Neural crest cell (in vitro differentiated cells): ENCODE results near the gene GALNT17. TPM values are rescaled to one million over a fixed set of nuclear protein-coding genes. Genes with fewer than 3 reads are reported as not detected.

Experiments used
- DNase-seq: peaks from one replicate; pipeline ENCODE4 v3.0.0; 2021; ENCODE audit warnings: low read depth, mixed read lengths, low spot score
- H3K27ac Mint-ChIP-seq: one replicate; pipeline ENCODE4 v1.8.0; 2021; ENCODE audit warnings: mild to moderate bottlenecking, mixed read lengths; ENCODE audit not compliant: unreplicated experiment
- H3K27me3 Mint-ChIP-seq: 2 replicates; pipeline ENCODE4 v1.8.0; 2021; ENCODE audit warnings: low read depth, mild to moderate bottlenecking, mixed read lengths
- H3K36me3 Mint-ChIP-seq: 2 replicates; pipeline ENCODE4 v1.8.0; 2021; ENCODE audit warnings: low read depth, mild to moderate bottlenecking, mixed read lengths
- H3K4me1 Mint-ChIP-seq: 2 replicates; pipeline ENCODE4 v1.8.0; 2021; ENCODE audit warnings: mixed read lengths
- H3K4me3 Mint-ChIP-seq: one replicate; pipeline ENCODE4 v1.8.0; 2021; ENCODE audit warnings: mild to moderate bottlenecking, mixed read lengths
- H3K9me3 Mint-ChIP-seq: 2 replicates; pipeline ENCODE4 v1.8.0; 2021; ENCODE audit warnings: mixed read lengths
- CTCF ChIP-seq: fragments of 200-600 bp; sonication (generic); conservative IDR thresholded peaks from 2 replicates; pipeline ENCODE4 v1.5.0; 2021; ENCODE audit warnings: antibody characterized with exemption, mild to moderate bottlenecking
- total RNA-seq: library from RNA; stranded (reverse); gene quantifications from 2 replicates; pipeline ENCODE4 v1.2.1, GENCODE V29; 2021

GALNT17 gene
- total RNA-seq, 1 donor from 2014 or later = 11.0 TPM

- Mint-ChIP-seq H3K4me3 (no peak overlapping the region), H3K36me3 (peaks cover 8% of the 10 kb centered on the region), H3K9me3 (peaks cover 8% of the 10 kb centered on the region), H3K4me1 (peaks cover 19% of the 10 kb centered on the region), H3K27ac (no peak overlapping the region), H3K27me3 (no peaks in the 10 kb centered on the region)
- no peak for TF ChIP-seq CTCF
- no peak for DNase-seq
Observed at GRCh38 chr7:71339924-71340323, 208.0 kb downstream of the GALNT17 start.

GRCh38 chr7:71342202-71342601, 210.3 kb downstream of the GALNT17 start:
- H3K4me3 Mint-ChIP-seq = no peak overlapping the region
- H3K36me3 Mint-ChIP-seq = peaks cover 7% of the 10 kb centered on the region
- no peaks in the 10 kb centered on the region for H3K27me3 Mint-ChIP-seq
- no peak for TF ChIP-seq CTCF
- DNase-seq = no peak
- peaks cover 8% of the 10 kb centered on the region for H3K9me3 Mint-ChIP-seq
- no peak overlapping the region for H3K27ac Mint-ChIP-seq
- H3K4me1 Mint-ChIP-seq = peaks cover 25% of the 10 kb centered on the region

GRCh38 chr7:71343039-71343438, 211.1 kb downstream of the GALNT17 start:
- no peaks in the 10 kb centered on the region for H3K27me3 Mint-ChIP-seq
- H3K4me3 Mint-ChIP-seq = no peak overlapping the region
- no peak overlapping the region for H3K27ac Mint-ChIP-seq
- DNase-seq = no peak
- H3K36me3 Mint-ChIP-seq = peaks cover 7% of the 10 kb centered on the region
- peaks cover 8% of the 10 kb centered on the region for H3K9me3 Mint-ChIP-seq
- peaks cover 25% of the 10 kb centered on the region for H3K4me1 Mint-ChIP-seq
- TF ChIP-seq CTCF = no peak

- peaks cover 8% of the 10 kb centered on the region for H3K9me3 Mint-ChIP-seq
- peaks cover 31% of the 10 kb centered on the region for H3K4me1 Mint-ChIP-seq
- DNase-seq = no peak
- peak overlapping the region; percentile 61 for H3K27ac Mint-ChIP-seq
- no peaks in the 10 kb centered on the region for H3K27me3 Mint-ChIP-seq
- no peak for TF ChIP-seq CTCF
- H3K4me3 Mint-ChIP-seq = no peak overlapping the region
- peaks cover 7% of the 10 kb centered on the region for H3K36me3 Mint-ChIP-seq
Observed at GRCh38 chr7:71343892-71344291, 211.9 kb downstream of the GALNT17 start.

- Mint-ChIP-seq H3K27me3 (no peaks in the 10 kb centered on the region), H3K4me1 (peaks cover 31% of the 10 kb centered on the region), H3K4me3 (no peak overlapping the region), H3K36me3 (peaks cover 7% of the 10 kb centered on the region), H3K27ac (peak overlapping the region; percentile 32), H3K9me3 (peaks cover 8% of the 10 kb centered on the region)
- no peak for TF ChIP-seq CTCF
- DNase-seq = no peak
Observed at GRCh38 chr7:71345117-71345884, 213.4 kb downstream of the GALNT17 start.
